ENCODE data around the gene ADAM29. TPM values are rescaled to one million over a fixed set of nuclear protein-coding genes. Genes with fewer than 3 reads are reported as not detected.
"Not testable (repeated sequence)": the region's sequence is repeated elsewhere in the genome, so short reads cannot be mapped to it uniquely, and the experiment has no call there.

The ADAM29 gene
- total RNA-seq, 4 donors from 2014 or later = not detected

DNA sequence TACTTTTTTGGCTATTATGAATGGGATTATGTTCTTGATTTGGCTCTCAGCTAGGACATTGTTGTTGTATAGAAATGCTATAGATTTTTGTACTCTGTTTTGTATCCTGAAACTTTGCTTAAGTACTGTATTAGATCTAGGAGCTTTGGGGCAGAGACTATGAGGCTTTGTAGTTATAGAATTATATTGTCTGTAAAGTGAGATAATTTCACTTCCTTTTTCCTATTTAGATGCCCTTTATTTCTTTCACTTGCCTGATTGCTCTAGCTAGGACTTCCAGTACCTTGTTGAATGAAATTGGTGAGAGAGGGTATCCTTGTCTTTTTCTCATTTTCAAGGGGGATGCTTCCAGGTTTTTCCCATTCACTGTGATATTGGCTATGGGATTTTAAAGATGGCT is 28.1 kb downstream of the ADAM29 start:
- no peaks in the 10 kb centered on the region for H3K27me3 ChIP-seq
- no peak overlapping the region for H3K27ac ChIP-seq
- TF ChIP-seq, protein P1, sequence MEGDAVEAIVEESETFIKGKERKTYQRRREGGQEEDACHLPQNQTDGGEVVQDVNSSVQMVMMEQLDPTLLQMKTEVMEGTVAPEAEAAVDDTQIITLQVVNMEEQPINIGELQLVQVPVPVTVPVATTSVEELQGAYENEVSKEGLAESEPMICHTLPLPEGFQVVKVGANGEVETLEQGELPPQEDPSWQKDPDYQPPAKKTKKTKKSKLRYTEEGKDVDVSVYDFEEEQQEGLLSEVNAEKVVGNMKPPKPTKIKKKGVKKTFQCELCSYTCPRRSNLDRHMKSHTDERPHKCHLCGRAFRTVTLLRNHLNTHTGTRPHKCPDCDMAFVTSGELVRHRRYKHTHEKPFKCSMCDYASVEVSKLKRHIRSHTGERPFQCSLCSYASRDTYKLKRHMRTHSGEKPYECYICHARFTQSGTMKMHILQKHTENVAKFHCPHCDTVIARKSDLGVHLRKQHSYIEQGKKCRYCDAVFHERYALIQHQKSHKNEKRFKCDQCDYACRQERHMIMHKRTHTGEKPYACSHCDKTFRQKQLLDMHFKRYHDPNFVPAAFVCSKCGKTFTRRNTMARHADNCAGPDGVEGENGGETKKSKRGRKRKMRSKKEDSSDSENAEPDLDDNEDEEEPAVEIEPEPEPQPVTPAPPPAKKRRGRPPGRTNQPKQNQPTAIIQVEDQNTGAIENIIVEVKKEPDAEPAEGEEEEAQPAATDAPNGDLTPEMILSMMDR (IDR thresholded peaks at IDR 0.05) = no peak
- no peak for TF ChIP-seq POLR2A (IDR thresholded peaks at IDR 0.05)
- H3K4me1 ChIP-seq = no peaks in the 10 kb centered on the region
- no peaks in the 10 kb centered on the region for H3K9me3 ChIP-seq
- no peak for DNase-seq
- no peaks in the 10 kb centered on the region for H3K36me3 ChIP-seq
- no peak overlapping the region for H3K4me3 ChIP-seq

DNA sequence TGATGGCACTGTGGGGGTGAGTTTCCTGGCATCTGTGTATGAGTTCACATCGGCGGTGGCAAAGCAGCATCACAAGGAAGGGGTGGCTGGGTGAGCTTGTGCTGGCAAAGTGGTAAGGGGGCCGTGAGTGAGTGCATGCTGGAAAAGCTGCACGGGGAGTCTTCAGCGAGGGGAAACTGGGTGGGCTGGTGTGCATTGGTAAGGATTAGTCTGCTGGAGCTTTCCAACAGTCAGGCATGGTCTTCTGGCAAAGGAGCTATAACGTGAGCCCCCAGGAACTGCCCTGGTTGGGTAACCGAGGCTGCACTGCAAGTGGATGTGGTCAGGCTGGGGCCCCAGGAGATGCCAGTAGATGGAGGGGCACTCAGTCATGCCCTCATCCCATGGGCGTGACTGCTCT is 30.7 kb downstream of the ADAM29 start:
- Histone ChIP-seq H3K4me1 (no peaks in the 10 kb centered on the region), H3K27ac (no peak overlapping the region), H3K4me3 (no peak overlapping the region), H3K27me3 (no peaks in the 10 kb centered on the region), H3K9me3 (no peaks in the 10 kb centered on the region), H3K36me3 (no peaks in the 10 kb centered on the region)
- no peak for DNase-seq
- TF ChIP-seq, protein P1 (IDR thresholded peaks at IDR 0.05) = no peak
- TF ChIP-seq POLR2A (IDR thresholded peaks at IDR 0.05) = no peak

DNA sequence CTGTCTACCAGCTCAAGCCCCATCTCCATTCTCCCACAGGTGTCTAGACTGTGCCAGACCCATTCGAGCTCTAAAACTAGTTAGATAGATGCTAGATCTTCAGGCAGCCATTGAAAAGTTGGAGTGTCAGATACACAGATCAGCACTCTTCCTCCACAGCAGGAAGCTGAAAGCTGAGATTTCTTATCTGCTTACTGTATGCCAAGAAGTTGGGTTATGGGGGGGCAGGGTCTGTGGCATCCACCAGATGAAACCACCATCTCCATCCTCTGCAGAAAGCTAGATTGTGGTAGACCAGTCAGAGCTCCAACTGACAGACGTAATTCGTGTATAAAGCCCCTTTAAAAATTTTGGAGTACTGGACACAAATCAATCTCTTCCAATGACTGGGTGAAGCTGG is 54.8 kb downstream of the ADAM29 start:
- no peaks in the 10 kb centered on the region for H3K27me3 ChIP-seq
- no peak for DNase-seq
- no peak overlapping the region for H3K4me3 ChIP-seq
- TF ChIP-seq, protein P1 (IDR thresholded peaks at IDR 0.05) = no peak
- no peak for TF ChIP-seq POLR2A (IDR thresholded peaks at IDR 0.05)
- H3K4me1 ChIP-seq = no peaks in the 10 kb centered on the region
- H3K36me3 ChIP-seq = no peaks in the 10 kb centered on the region
- no peak overlapping the region for H3K27ac ChIP-seq
- H3K9me3 ChIP-seq = no peaks in the 10 kb centered on the region

DNA sequence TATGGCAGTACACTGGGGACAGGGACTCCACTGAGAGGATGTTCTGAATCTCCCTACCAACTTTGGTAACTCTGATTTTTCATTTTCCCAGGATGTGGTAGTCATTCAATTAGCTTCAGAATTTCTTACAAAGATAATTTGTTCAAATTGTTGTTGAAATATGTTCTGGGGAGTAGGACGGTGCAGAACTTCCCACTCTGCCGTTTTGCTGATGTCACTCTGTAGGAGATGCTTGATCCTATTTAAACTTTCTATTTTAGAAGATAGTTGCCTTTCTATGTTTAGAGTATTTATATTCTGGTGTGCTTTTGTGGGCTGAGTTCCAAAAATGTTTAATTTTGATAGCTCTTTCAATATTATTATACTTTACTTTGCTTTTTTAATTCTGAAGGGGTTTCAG is 55.2 kb downstream of the ADAM29 start:
- H3K27me3 ChIP-seq = no peaks in the 10 kb centered on the region
- TF ChIP-seq, protein P1 (IDR thresholded peaks at IDR 0.05) = no peak
- TF ChIP-seq POLR2A (IDR thresholded peaks at IDR 0.05) = no peak

DNA sequence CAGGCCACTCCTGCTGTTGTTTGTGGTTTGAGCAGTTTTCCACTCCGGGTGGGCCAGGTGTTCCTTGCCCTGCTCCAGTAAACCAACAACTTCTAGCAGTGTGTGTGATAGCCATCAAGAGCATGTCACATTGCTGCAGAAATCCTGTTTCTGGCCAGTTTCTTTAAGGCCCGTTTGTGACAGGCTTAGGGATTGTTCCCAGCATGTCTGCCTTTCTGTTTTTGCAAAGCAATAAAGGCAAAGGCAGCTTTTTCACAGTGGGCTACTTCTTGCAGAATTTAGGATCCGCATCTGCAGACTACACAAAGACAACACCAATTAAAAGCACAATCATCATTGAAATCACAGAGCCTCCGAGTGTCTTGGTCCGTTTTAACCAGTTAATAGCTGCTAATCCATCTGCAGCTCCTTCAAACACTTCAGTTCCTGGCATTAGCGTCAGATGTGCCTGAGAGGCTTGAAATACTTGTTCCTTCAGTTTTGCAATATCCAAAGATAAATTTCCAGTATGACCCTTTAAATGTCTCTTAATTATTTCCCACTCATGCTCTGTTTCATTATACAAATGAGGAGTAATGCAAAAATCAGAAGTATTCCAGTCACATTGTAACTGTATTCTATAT is 65.1 kb downstream of the ADAM29 start:
- Histone ChIP-seq H3K4me3 (no peak overlapping the region), H3K27me3 (no peaks in the 10 kb centered on the region), H3K9me3 (no peaks in the 10 kb centered on the region), H3K27ac (no peak overlapping the region), H3K36me3 (no peaks in the 10 kb centered on the region), H3K4me1 (no peaks in the 10 kb centered on the region)
- no peak for DNase-seq
- no peak for TF ChIP-seq POLR2A (IDR thresholded peaks at IDR 0.05)
- TF ChIP-seq, protein P1 (IDR thresholded peaks at IDR 0.05) = no peak

More for the DNA sequence above, 55.2 kb downstream of the ADAM29 start:
- no peak overlapping the region for H3K27ac ChIP-seq
- H3K9me3 ChIP-seq = no peaks in the 10 kb centered on the region
- no peak for DNase-seq
- no peaks in the 10 kb centered on the region for H3K4me1 ChIP-seq
- H3K36me3 ChIP-seq = no peaks in the 10 kb centered on the region
- H3K4me3 ChIP-seq = no peak overlapping the region

DNA sequence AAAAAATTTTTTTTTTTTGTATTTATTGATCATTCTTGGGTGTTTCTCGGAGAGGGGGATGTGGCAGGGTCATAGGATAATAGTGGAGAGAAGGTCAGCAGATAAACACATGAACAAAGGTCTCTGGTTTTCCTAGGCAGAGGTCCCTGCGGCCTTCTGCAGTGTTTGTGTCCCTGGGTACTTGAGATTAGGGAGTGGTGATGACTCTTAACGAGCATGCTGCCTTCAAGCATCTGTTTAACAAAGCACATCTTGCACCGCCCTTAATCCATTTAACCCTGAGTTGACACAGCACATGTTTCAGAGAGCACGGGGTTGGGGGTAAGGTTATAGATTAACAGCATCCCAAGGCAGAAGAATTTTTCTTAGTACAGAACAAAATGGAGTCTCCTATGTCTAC is 65.7 kb downstream of the ADAM29 start:
- H3K27ac ChIP-seq, H3K36me3 ChIP-seq, H3K4me1 ChIP-seq, H3K9me3 ChIP-seq, DNase-seq, H3K4me3 ChIP-seq, H3K27me3 ChIP-seq: not testable (repeated sequence)

Measured in Peyer's patch (tissue), 4 donors.